COLO829 (cell line): ENCODE measurements around the gene WASHC4.

Experiments
- DNase-seq: peaks from one replicate; pipeline ENCODE4 v3.0.0; 2012; ENCODE audit warnings: low spot score

WASHC4 gene

DNA sequence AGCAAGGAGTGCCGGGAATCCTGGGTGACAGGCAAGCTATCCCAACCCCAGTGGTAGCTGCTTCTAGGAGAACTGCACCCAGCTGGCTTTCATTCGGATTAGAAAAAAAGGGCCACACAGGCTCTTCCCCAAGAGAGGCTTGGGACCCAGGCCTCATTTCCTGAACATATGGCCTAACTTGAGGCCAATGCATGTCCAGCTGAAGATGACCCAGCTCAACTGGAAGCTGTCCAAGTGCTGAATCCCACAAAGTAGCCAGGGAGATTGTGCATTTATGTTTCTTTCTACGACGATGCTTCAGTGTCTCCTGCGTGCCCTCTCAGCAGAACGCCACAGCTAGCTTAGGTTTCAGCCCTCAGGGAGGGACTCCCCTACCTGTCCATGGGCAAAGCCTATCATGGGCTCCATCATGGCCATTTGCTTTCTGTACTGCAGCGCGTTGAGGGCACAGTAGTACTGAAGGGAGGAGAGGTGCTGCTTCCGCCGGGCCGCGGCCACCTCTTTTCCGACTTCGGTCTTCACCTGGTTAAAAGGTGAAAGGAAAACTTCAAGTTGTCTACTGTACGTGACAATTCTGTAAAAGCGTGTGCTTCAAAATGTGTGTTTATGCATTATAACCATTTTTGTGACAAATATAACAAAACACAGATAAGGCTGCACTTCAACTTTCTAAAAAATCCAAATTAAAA, 99.3 kb downstream of the WASHC4 start:
- DNase-seq: no peak

DNA sequence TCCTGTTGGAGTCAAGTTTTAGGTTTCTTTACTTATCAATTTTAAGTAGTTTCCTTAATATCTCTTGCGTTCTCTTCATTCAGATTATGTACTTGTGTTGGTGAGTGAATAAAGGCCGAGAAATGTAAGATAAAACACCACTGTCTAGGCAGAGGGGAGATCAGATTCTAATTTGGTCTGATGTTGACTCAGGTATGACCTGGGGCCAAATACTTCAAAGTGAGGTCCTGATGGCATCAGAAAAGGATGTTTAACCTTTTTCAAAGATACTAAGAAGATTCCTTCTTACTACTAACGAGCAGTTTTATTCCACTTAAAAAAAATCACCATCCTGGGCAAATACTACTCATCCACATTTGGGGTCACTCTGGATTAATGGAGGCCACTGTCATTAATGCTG, 101.6 kb downstream of the WASHC4 start:
- no peak for DNase-seq

DNA sequence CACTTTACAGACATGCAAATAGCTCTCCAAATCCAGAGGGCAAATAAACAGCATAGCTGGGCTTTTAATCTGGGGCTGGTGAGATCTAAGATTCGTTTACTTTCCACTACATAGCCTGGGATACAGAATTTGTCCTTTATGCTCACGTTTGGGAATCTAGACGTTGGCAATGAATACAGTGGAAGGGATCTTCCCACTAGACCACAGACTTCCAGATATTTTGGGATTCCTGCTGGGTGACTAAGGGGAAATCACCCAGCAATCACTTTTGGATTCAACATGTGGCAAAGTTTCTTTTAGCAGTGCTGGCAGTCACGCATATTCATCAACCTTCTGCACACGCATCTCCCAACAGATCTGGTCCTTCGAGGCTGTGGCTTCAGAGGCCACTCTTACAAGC, 104.9 kb downstream of the WASHC4 start:
- no peak for DNase-seq

DNA sequence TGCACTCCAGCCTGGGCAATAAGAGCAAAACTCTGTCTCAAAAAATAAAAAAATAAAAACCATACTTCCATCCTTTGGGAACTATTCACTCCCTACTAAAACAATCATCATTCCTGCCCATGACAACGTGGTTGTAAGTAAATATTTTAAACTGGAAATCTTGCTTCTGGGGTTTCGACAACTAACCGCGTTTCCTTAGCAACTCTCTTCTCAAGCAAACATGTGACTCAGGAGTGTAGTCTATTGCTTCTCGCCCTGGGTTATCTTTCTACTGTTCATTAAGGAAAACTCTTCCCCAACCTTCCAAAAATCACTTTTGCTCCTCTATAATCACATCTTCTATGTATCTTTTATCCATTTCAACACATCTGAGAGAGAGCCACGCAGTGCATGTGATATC, 106.6 kb downstream of the WASHC4 start:
- no peak for DNase-seq

DNA sequence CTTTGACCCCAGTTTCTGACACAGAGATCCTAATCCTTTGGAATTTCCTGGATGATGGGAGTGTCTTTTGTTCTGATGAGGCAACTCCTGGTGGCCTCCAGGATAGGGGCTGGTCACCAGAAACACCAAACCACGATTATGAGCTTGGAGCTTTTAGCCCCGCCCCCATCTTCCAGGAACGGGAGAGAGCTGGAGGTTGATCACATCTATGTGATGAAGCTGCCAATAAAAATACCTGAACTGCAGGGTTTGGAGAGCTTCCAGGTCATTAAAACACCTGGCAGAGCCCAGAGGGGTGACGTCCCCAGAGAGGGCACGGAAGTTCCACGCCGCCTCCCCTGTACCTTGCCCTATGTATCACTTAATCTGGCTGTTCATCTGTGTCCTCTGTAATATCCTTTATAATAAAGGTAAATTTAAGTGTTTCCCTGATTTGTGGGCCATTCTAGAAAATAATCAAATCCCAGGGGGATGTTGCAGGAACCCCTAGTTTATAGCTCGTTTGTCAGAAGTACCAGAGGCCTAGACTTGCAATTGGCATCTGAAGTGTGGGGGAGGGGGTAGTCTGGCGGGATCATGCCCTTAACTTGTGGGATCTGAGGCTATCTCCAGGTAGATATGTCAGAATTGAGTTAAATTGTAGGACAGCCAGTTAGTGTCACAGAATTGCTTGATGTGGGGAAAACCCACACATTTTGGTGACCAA, 107.3 kb downstream of the WASHC4 start:
- DNase-seq: no peak

DNA sequence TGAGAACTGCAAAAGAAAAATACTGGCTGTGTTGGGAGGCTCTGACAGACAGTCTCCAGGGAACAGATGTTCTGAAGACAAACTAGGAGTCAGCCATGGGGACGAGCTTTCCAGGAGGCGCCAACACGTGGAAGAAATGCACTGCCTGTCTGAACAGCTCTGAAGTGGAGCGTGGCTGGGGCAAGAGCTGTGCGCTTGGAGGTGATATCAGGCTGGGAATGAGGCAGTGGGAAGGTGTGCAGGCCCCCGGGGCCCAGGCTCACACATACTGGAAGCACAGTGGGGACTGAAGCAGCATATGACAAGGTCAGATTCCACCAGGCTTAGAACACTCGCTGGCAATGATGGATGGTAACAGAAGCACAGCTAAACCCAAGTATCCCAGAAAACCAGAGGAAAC, 110.9 kb downstream of the WASHC4 start:
- no peak for DNase-seq
